GM21717 (cell line): Measurements from ENCODE around the gene GJC1.
"Not testable (repeated sequence)": the region's sequence is repeated elsewhere in the genome, so short reads cannot be mapped to it uniquely, and the experiment has no call there.

Source experiments
- ATAC-seq: cut with Tn5 transposase; IDR thresholded peaks from one replicate; pipeline ENCODE4 v1.9.1; 2021; ENCODE audit warnings: mild to moderate bottlenecking, moderate library complexity; ENCODE audit not compliant: unreplicated experiment

Gene GJC1

DNA sequence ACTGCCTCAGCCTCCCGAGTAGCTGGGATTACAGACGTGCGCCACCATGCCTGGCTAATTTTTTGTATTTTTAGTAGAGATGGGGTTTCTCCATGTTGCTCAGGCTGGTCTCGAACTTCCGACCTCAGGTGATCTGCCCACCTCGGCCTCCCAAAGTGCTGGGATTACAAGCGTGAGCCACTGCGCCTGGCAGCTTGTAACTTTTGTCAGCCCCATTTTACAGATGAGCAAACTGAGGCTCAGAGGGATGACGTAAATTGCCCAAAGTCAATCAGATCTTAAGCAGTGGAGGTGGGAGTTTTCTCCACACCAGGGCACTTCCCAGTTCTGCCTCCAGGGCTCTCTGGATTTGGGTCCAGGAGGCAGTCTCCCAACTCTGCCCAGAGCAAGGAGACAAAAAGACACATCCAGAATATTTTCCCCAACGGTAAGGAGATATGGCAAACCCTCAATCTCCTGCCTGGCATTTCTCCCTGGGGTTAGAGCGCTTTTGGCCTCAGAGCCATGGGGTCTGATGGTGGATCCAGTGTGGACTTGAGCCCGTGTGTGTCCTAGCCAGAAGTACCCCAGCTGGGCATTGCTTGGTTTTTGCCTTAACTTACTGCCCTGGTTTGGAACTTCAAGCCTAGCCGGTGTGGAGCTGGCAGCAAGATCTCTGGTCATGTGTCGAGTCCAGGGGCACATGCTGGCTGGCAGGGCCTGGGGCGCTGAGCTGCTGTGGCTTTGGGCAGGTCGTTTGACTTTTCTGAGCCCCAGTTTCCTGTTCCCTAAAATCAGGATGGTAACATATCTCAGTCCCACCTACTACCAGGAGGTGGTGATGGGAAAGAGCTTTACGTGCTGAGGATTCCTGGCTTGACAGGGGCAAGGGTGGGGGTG lies 67.9 kb downstream of the GJC1 start:
- ATAC-seq = no peak

DNA sequence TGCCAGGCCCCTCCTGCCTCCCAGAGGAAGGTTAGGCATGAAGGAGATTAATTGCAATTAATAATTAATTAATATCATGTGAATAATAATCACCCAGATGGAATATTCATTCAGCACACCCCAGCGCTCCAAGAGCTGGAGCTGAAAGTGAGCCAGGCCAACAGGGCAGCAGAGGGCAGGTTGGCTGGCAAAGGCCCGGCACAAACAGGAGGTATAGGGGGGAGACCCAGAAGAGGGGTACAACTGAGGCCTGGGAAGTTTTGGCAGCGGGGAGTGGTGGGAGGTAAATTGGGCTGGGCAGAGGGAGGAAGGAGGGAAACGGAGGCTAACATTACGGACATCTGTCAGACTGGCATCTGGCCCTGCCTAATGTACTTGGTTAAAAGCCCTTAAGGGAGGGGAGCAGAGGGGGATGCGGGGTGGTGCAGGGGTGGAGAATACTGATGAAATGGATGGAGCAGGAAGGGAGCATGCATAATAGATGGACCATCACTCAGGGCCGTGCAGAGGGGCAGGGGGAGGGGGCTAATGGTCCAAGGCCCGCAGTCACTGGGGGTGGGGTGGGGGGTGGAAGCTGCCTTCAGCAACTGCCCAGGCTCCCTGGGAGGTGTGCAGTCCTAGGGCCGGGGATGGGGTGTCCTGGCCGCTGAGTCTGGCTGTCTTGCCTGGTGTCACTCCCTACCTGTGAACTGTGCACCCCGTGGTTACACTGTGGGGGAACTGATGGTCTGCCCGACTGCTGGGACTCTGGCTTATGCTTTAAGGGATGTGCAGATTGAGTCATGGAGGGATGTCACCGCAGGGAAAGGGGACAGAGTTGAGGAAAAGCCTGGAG lies 69.4 kb downstream of the GJC1 start:
- no peak for ATAC-seq

DNA sequence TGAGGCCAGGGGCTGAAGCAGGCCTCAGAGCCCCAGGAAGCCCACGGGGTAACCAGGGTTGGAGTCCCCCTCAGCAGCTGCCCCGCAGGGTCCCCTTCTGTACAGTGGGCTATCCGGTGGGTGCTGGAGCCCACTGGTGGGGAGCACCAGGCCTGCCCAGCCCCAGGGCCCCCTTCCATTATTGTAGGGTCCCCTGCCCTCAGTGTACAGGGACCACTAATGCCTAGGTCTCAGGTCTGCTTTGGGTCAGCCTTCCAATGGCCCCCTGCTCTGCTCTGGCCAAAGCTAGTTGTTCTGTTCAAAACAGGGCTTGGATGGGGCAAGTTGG lies 70.2 kb downstream of the GJC1 start:
- no peak for ATAC-seq

DNA sequence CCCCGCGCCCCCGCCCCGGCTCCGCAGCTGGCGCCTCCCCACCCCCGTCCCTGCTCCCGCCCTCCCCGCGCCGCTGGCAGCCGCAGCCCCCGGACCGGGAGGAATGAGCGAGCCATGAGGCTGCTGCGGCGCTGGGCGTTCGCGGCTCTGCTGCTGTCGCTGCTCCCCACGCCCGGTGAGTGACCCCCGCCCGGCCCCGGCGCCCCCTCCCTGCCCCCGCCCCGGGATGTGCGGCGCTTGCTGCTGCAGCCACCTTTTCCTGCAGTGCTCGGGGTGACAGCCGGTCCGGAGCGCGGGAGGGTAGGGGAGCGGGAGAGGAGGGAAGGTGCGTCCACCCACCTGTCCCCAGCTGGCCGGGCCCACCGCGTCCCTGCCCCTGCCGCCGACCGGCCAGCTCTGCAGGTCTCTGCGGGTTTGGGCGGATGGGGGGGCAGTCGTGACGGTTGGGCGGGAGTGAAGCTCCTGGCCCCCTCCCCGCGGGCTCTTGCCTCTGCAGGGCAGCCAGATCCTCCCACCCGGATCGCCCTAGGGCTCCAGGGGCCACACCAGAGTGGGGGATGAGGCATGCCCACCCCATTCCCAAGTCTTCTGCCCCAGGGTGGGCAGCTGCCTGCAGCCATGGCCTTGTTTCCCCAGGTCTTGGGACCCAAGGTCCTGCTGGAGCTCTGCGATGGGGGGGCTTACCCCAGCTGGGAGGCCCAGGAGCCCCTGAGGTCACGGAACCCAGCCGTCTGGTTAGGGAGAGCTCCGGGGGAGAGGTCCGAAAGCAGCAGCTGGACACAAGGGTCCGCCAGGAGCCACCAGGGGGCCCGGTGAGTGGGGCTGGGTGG lies 70.8 kb downstream of the GJC1 start:
- no peak for ATAC-seq

DNA sequence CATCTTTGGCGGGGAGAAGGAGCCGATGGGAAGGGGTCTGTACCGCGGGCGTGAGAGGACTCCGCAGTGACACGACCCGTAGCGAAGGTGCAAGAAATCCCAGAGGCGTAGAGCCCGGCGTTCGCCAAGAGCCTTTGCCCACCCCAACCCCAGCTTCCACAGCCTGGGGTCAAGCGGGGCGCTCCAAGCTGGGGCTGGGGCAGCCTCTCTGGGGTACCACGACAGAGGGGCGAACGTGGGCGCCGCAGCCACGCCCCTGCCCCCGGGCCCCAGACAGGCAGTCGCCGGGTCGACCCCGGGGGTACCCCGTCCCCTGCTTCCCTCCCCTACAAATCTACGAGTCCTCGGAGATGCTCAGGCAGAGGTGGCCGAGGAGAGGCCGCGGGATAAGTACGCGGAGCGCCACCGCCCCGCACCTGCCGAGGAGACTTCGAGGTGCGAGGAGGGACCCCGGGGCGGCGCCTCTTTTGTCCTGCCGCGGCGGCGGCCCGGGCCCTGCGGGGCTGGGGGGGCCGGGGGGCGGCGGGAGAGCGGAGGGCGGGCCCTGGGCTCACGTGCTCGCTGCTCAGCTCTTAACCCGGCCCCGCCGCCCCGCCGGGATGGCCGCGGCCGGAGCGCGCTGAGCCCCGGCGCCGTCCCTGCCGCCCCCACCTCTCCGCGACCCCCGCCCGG lies 71.5 kb downstream of the GJC1 start, which contains the start of gene ADAM11:
Gene ADAM11 (plus strand): TSS at position 575 of the 672 bp plus-strand sequence. CDS start 212 bp downstream, outside the sequence.
- no peak for ATAC-seq

DNA sequence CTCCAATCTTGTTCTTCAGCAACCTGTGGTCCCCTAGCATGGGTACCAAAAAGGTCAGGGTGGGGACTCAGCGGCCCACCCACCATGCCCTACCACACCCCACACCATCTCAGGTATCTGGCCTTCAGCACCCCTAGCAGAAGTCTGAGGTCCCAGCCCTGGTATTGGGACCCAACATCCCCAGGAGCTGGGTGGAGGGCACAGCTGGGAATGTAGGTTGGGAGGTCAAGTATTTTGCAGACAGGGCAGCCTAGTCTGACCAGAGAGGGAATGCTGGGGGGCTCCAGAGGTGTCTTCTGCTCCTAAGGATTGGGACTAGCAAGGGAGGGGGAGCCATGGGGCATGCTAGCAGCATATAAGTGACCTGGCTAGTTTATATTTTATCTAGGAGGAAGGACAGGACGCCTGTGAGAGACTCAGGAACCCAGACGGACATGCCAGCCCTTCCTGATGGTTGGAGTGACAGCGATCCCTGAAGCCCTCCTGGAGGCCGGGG lies 72.1 kb downstream of the GJC1 start:
- no peak for ATAC-seq

DNA sequence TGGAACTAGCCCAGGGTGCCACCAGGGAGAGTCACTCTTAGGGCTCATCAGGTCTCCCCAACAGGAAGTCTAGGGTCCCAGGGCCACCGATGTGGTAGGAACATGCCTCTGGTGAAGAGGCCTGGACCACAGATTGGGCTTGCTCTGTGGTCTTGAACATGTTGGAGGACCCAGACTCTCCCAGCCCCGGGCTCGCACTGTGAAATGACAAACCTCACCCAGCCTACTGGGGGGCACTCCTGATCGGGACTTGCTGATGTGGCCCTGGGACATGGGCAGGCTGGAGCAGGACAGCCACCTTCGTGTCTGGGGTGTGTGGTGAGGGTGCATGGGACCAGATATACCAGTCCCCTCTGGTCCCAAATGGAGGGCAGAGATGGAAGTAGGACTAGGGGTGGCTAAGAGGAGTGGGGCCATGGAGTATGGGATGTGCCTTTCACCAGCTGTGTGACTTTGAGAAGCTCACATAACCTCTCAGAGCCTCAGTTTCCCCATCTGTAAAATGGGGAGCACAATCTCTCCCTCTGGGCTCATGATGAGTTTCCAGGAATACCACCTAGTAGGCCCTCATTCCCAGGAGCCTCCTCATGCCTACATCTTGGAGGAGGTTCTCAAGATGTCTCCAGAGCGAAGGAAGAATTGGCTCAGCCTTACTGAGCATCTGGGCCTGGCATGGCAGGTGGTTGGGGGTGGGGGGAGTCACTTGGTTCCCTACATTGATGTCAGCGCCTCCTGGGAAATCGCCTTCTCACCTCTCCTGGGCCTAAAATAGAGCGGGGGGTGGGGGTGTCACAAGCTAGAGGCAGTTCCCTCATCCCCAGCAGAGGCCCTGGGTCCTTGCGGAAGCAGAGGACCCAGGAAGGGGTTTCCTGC lies 72.8 kb downstream of the GJC1 start:
- ATAC-seq = no peak

DNA sequence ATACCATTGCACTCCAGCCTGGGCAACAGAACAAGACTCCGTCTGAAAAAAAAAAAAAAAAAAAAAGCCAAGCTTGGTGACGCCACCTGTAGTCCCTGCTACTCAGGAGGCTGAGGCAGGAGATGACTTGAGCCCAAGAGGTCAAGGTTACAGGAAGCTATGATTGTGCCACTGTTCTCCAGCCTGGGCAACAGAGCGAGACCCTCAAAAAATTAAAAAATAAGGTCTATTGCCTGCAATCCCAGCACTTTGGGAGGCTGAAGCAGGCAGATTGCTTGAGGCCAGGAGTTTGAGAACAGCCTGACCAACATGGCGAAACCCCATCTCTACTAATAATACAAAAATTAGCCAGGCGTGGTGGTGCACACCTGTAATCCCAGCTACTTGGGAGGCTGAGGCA lies 74.9 kb downstream of the GJC1 start:
- not testable (repeated sequence) for ATAC-seq

DNA sequence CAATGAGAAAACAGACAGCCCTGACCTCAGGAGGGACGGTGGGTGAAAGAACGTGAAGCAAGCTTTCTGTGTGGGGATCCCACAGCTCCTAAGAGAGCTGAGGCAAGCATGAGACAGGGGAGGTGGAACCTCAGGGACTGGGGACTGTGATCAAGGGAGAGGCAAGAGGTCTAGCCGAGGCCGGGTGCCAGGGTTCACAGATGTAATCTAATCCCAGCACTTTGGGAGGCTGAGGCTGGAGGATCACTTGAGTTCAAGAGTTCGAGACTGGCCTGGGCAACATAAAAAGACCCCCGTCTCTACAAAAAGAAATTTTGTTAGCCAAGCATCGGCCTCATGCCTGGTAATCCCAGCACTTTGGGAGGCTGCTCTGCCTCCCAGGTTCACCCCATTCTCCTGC lies 75.8 kb downstream of the GJC1 start:
- ATAC-seq = no peak

DNA sequence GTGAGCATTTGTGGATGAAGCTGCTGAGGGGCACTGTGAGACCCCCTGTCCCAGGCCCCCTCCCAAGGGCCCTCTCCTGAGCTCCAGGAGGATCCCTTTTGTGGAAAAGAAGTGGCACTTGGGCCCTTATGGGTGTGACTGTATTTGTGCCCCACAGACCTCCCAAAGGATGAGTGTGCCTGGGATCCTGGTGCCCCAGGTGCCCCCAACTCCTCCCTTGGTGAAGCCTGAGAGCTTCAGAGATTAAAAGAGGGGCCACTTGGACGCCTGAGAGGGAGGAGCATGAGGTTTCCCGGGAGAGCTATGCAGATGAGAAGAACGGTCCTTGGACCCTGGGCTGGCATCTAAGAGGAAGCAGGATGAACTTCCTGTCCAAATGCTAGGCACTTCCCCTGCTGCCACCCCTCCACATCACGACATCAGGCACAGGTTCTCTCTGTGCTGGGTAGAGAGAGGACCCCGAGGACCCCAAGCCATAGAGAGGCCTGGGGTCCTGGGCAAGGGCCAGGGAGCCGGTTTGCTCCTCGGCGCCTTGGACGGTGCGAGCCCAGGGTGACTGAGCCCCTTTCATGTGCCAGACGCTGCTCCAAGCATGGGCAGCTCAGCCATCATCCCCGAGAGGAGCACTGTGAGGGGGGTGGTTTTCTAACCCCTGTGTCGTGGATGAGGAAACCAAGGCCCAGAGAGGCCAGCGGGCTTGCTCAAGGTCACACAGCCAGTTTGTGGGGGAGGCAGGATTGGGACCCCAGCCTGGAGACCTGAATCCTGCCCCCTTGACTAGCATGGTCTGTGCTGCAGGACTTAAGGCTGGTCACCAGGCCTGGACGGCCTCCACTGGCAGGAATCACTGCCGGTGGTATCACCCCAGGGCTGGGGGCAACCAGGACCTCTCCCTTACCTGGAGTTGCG lies 76.9 kb downstream of the GJC1 start:
- no peak for ATAC-seq

DNA sequence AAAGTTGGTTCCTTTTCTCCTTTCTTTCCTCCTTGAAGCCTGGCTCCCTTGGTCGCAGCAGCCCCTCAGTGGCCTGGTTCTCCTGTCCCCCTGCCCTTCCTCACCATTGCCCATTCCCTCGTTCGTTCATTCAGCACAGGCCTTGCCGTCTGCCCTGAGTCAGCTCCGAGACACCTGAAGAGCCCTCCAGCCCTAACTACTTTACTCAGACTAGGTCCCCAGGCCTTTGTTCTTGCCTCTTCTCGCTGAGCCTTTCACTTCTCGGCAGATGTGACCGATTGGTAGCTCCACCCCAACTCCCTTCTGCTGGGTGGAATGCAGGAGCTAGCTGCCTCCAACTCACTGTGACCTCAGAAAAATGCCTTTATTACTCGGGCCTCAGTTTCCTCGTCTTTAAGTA lies 78.3 kb downstream of the GJC1 start:
- ATAC-seq = no peak

DNA sequence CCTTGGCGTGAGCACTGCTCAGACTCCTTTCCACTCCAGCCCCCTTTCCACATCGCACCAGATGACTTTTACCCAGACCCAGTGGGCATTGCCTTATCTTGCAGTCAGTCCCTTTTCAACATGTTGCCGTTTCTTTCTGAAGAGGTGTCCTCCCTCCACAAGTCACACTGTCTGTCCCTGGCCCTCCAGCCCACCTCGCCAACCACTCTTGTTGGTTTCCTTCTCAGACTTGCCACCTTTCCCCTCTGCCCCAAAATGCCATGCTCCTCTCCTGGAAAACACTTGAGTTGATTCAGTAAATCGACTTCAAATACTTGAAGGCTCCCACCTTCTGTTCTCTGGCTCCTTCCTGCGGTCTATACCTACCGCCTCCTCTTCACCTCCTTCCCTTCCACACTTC lies 78.8 kb downstream of the GJC1 start:
- no peak for ATAC-seq

DNA sequence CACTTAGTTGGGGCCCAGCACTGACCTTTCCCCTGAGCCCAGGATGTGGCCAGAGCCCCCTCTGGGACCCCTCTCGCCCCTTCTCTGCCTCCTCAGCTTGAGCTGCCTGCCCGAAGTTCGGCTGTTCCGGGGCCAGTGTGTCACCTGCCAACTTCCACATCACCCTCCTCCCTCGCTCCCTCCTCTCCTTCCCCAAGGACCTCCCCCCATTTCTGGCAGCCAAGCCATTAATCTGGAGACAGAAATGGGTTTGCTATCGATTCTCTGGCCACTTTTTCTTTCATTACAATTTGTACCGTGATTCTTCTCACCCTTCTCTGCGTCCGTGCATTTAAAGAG lies 80.1 kb downstream of the GJC1 start:
- no peak for ATAC-seq

DNA sequence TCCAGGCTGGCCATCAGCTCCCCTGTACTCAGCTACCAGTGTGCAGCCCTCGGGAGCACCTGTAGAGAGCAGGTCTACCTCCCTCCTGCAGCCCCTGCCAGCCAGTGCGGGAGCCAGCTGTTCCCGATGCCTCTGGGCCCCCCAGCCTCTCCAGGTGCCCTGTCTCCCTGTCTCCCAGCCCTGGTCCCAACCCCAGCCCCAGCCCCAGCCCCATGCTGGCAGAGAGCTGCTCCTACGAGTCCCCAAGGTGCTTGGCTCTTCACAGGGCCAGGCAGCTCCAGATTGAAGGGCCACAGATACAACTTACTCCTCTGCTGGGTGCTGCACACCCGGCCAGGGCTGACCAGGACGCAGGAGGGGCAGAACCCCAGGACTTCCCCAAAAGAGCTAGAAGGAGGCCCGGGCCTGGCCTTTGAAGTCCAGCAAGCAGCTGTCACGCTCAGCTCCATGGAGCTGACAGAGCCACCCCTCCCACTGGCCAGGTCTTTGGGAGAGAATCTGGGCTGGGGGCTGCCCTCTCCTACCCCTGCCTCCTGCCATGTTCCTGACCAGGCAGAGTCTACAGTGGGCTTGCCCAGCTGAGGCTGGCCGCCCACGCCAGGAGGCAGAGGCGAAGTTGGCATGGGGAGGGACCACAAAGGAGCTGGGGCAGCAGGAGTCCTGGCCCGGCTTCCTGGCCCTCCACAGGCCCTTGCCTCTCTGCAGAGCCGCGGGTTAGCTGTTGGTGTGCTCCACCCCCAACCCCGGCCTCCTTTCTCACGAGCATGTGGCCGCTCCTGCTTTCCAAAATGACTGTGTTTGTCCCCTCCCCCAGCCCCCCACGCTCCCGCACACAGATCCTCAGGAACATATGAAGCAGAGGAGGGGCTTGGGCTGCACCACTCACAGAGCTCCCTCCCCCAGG lies 80.8 kb downstream of the GJC1 start:
- ATAC-seq = no peak
